Ishikawa (cell line): Measurements from ENCODE around the gene RAX2.

ENCODE experiments used
- CEBPB ChIP-seq: IDR thresholded peaks from 2 replicates; pipeline ENCODE4 v1.6.1; 2012
- CREB1 ChIP-seq: IDR thresholded peaks from 2 replicates; pipeline ENCODE4 v1.6.1; 2012; ENCODE audit warnings: low read depth
- EGR1 ChIP-seq: IDR thresholded peaks from 2 replicates; pipeline ENCODE4 v1.6.1; 2012
- EP300 ChIP-seq: IDR thresholded peaks from 2 replicates; pipeline ENCODE4 v1.6.1; 2012; ENCODE audit warnings: borderline replicate concordance
- FOXM1 ChIP-seq: IDR thresholded peaks from 2 replicates; pipeline ENCODE4 v1.6.1; 2012; ENCODE audit warnings: low read depth, borderline replicate concordance
- MAX ChIP-seq: IDR thresholded peaks from 2 replicates; pipeline ENCODE4 v1.6.1; 2012
- NFIC ChIP-seq: IDR thresholded peaks from 2 replicates; pipeline ENCODE4 v1.6.1; 2012
- RAD21 ChIP-seq: IDR thresholded peaks from 2 replicates; pipeline ENCODE4 v1.6.1; 2012; ENCODE audit warnings: low read depth
- REST ChIP-seq: IDR thresholded peaks from 2 replicates; pipeline ENCODE4 v1.6.1; 2012; ENCODE audit warnings: low read depth, mild to moderate bottlenecking
- TAF1 ChIP-seq: IDR thresholded peaks from 2 replicates; pipeline ENCODE4 v1.6.1; 2012; ENCODE audit warnings: low read depth, mild to moderate bottlenecking
- TCF12 ChIP-seq: IDR thresholded peaks from 2 replicates; pipeline ENCODE4 v1.6.1; 2012; ENCODE audit warnings: low read depth
- TEAD4 ChIP-seq: IDR thresholded peaks from 2 replicates; pipeline ENCODE4 v1.6.1; 2012
- USF1 ChIP-seq: IDR thresholded peaks from 2 replicates; pipeline ENCODE4 v1.6.1; 2012
- YY1 ChIP-seq: IDR thresholded peaks from 2 replicates; pipeline ENCODE4 v1.6.1; 2012; ENCODE audit warnings: low read depth
- ZBTB7A ChIP-seq: IDR thresholded peaks from 2 replicates; pipeline ENCODE4 v1.6.1; 2012; ENCODE audit warnings: low read depth

RAX2 gene

GRCh38 chr19:3737487-3738205 lies 34.4 kb downstream of the RAX2 start:
- no peak for TF ChIP-seq CEBPB
- TF ChIP-seq NFIC = no peak
- TF ChIP-seq TAF1 = no peak
- TF ChIP-seq YY1 = no peak
- no peak for TF ChIP-seq EP300
- TF ChIP-seq FOXM1 = no peak
- no peak for TF ChIP-seq RAD21
- TF ChIP-seq ZBTB7A = no peak
- TF ChIP-seq MAX = no peak
- TF ChIP-seq CREB1 = no peak
- no peak for TF ChIP-seq EGR1
- TF ChIP-seq USF1 = no peak
- no peak for TF ChIP-seq TCF12
- TF ChIP-seq REST = no peak
- no peak for TF ChIP-seq TEAD4

GRCh38 chr19:3736106-3736724 lies 35.8 kb downstream of the RAX2 start:
- TF ChIP-seq REST = no peak
- no peak for TF ChIP-seq CEBPB
- TF ChIP-seq YY1 = no peak
- TF ChIP-seq FOXM1 = no peak
- TF ChIP-seq TCF12 = no peak
- TF ChIP-seq USF1 = no peak
- no peak for TF ChIP-seq CREB1
- TF ChIP-seq RAD21 = no peak
- no peak for TF ChIP-seq MAX
- TF ChIP-seq TEAD4 = no peak
- TF ChIP-seq TAF1 = no peak
- TF ChIP-seq EP300 = no peak
- TF ChIP-seq NFIC = no peak
- no peak for TF ChIP-seq EGR1
- TF ChIP-seq ZBTB7A = no peak

GRCh38 chr19:3734310-3734600 lies 37.8 kb downstream of the RAX2 start:
- no peak for TF ChIP-seq TCF12

- no peak for TF ChIP-seq USF1
- TF ChIP-seq REST = no peak
- no peak for TF ChIP-seq MAX
- TF ChIP-seq RAD21 = no peak
- TF ChIP-seq NFIC = no peak
- no peak for TF ChIP-seq FOXM1
Observed at GRCh38 chr19:3733549-3734309, 38.3 kb downstream of the RAX2 start.
